Activated CD4-positive, alpha-beta T cell treated with anti-CD3 and anti-CD28 coated beads, Interleukin-2, amount 10 ng/mL, durations not matched to agents 7 days and 5 days (primary cell): ENCODE results near the gene KIAA1586. TPM values are rescaled to one million over a fixed set of nuclear protein-coding genes. Genes with fewer than 3 reads are reported as not detected.
"Not testable (repeated sequence)": the region's sequence is repeated elsewhere in the genome, so short reads cannot be mapped to it uniquely, and the experiment has no call there.

Experiments
- CTCF ChIA-PET: fragments of 350-600 bp; sonication (Branson Sonifier 250); formaldehyde crosslinking; loops from one replicate; lab custom pipeline; 2021; ENCODE audit warnings: antibody characterized with exemption; lab: Charles Lee
- POLR2A ChIA-PET: fragments of 350-600 bp; sonication (Branson Sonifier 250); formaldehyde crosslinking; loops from one replicate; lab custom pipeline; 2021; ENCODE audit warnings: antibody characterized with exemption; lab: Charles Lee
- DNase-seq: peaks from one replicate; pipeline ENCODE4 v3.0.0-alpha.2; 2020
- H3K27ac Mint-ChIP-seq: one replicate; pipeline ENCODE4 v1.8.0; 2021; ENCODE audit warnings: mild to moderate bottlenecking, moderate library complexity, mixed read lengths
- H3K27me3 Mint-ChIP-seq: one replicate; pipeline ENCODE4 v1.8.0; 2021; ENCODE audit warnings: mixed read lengths
- H3K36me3 Mint-ChIP-seq: one replicate; pipeline ENCODE4 v1.8.0; 2021; ENCODE audit warnings: low read depth, mixed read lengths
- H3K4me1 Mint-ChIP-seq: one replicate; pipeline ENCODE4 v1.8.0; 2021; ENCODE audit warnings: mixed read lengths
- H3K4me3 Mint-ChIP-seq: one replicate; pipeline ENCODE4 v1.8.0; 2021; ENCODE audit warnings: mild to moderate bottlenecking, moderate library complexity, mixed read lengths
- H3K9me3 Mint-ChIP-seq: one replicate; pipeline ENCODE4 v1.8.0; 2021; ENCODE audit warnings: mixed read lengths
- total RNA-seq, 2 experiments: library from RNA; stranded (reverse); gene quantifications; one replicate each; pipeline ENCODE4 v1.2.3, GENCODE V29; 2021

Gene KIAA1586
- total RNA-seq, 2 experiments from 2014 or later = 13.9 to 15.4 TPM

GRCh38 chr6:57089687-57090457 is 43.4 kb downstream of the KIAA1586 start, which contains the start of gene ZNF451:
Gene ZNF451 (plus strand): TSS chr6:57090188. CDS start chr6:57090254, 66 bp downstream.
- Mint-ChIP-seq H3K27ac (peak within 1 kb of the TSS; percentile 93), H3K9me3 (no peaks in the 10 kb centered on the region), H3K4me3 (peak within 1 kb of the TSS; percentile 83), H3K27me3 (no peaks in the 10 kb centered on the region), H3K36me3 (peaks cover 16% of the 10 kb centered on the region), H3K4me1 (peaks cover 32% of the 10 kb centered on the region)
- DNase-seq = peak; percentile 96
- CTCF ChIA-PET = interaction anchor here (0.8 kb wide), 1 partner anchor 11 kb away, joined by 3 read pairs; no protein-coding TSS in a partner anchor
- POLR2A ChIA-PET = no interaction called here

- H3K27ac Mint-ChIP-seq, H3K27me3 Mint-ChIP-seq, DNase-seq, H3K9me3 Mint-ChIP-seq, CTCF ChIA-PET, POLR2A ChIA-PET: not testable (repeated sequence)
- H3K4me1 Mint-ChIP-seq = peaks cover 34% of the 10 kb centered on the region
- H3K36me3 Mint-ChIP-seq = peaks cover 16% of the 10 kb centered on the region
- peak overlapping the region; percentile 83 for H3K4me3 Mint-ChIP-seq
Measured at GRCh38 chr6:57090458-57091067, 44.1 kb downstream of the KIAA1586 start.

GRCh38 chr6:57091375-57091774 is 44.9 kb downstream of the KIAA1586 start:
- POLR2A ChIA-PET, CTCF ChIA-PET, H3K27me3 Mint-ChIP-seq, DNase-seq, H3K9me3 Mint-ChIP-seq: not testable (repeated sequence)
- Mint-ChIP-seq H3K36me3 (peaks cover 17% of the 10 kb centered on the region), H3K4me1 (peaks cover 34% of the 10 kb centered on the region), H3K4me3 (peak overlapping the region; percentile 66), H3K27ac (peak overlapping the region; percentile 65)

- H3K27me3 Mint-ChIP-seq = no peaks in the 10 kb centered on the region
- H3K27ac Mint-ChIP-seq = no peak overlapping the region
- H3K36me3 Mint-ChIP-seq = peaks cover 37% of the 10 kb centered on the region
- no peak overlapping the region for H3K4me3 Mint-ChIP-seq
- no peaks in the 10 kb centered on the region for H3K9me3 Mint-ChIP-seq
- no peak for DNase-seq
- ChIA-PET CTCF (interaction anchor here (0.6 to 1.7 kb wide), 4 partner anchors 9 to 229 kb away, joined by 3 to 5 read pairs (median 4); no protein-coding TSS in a partner anchor), POLR2A (no interaction called here)
- peaks cover 37% of the 10 kb centered on the region for H3K4me1 Mint-ChIP-seq
Measured at GRCh38 chr6:57094689-57095088, 48.2 kb downstream of the KIAA1586 start.

- CTCF ChIA-PET = interaction anchor here (0.9 to 1.4 kb wide), 3 partner anchors 15 to 43 kb away, joined by 3 to 4 read pairs (median 3); no protein-coding TSS in a partner anchor
- Mint-ChIP-seq H3K36me3 (peaks cover 51% of the 10 kb centered on the region), H3K4me1 (peaks cover 25% of the 10 kb centered on the region), H3K9me3 (peaks cover 8% of the 10 kb centered on the region), H3K27me3 (no peaks in the 10 kb centered on the region), H3K27ac (no peak overlapping the region), H3K4me3 (no peak overlapping the region)
- DNase-seq = no peak
- POLR2A ChIA-PET = no interaction called here
Measured at GRCh38 chr6:57097596-57097995, 51.1 kb downstream of the KIAA1586 start.

- Mint-ChIP-seq H3K9me3 (peaks cover 8% of the 10 kb centered on the region), H3K36me3 (peaks cover 67% of the 10 kb centered on the region), H3K4me1 (peaks cover 17% of the 10 kb centered on the region), H3K27me3 (no peaks in the 10 kb centered on the region), H3K27ac (no peak overlapping the region), H3K4me3 (no peak overlapping the region)
- no peak for DNase-seq
- POLR2A ChIA-PET = no interaction called here
- CTCF ChIA-PET = interaction anchor here (0.9 to 1.7 kb wide), 3 partner anchors 8 to 12 kb away, joined by 3 to 5 read pairs (median 4); no protein-coding TSS in a partner anchor
Measured at GRCh38 chr6:57102976-57103375, 56.5 kb downstream of the KIAA1586 start.

GRCh38 chr6:57104336-57104735 is 57.8 kb downstream of the KIAA1586 start:
- POLR2A ChIA-PET = no interaction called here
- peaks cover 60% of the 10 kb centered on the region for H3K36me3 Mint-ChIP-seq

More at GRCh38 chr6:57104336-57104735, 57.8 kb downstream of the KIAA1586 start:
- CTCF ChIA-PET = interaction anchor here (1.4 to 1.7 kb wide), 2 partner anchors 9 to 11 kb away, joined by 4 to 5 read pairs; no protein-coding TSS in a partner anchor
- Mint-ChIP-seq H3K27me3 (no peaks in the 10 kb centered on the region), H3K27ac (no peak overlapping the region), H3K4me1 (peaks cover 21% of the 10 kb centered on the region), H3K4me3 (no peak overlapping the region), H3K9me3 (peaks cover 8% of the 10 kb centered on the region)
- no peak for DNase-seq

Other genes with a start within 250 kb of the KIAA1586 start
- not detected for gene BEND6, start 91.6 kb upstream of the KIAA1586 start, total RNA-seq
- gene ZNF451, start 43.5 kb downstream of the KIAA1586 start, total RNA-seq = 10 to 100 TPM; 62.2 to 66.6 TPM
- 1 to 10 TPM; 7.7 to 8.0 TPM for gene BAG2, start 125.6 kb downstream of the KIAA1586 start, total RNA-seq
- gene RAB23, start 175.6 kb downstream of the KIAA1586 start, total RNA-seq = 1 to 10 TPM; 3.5 to 3.8 TPM